OCI-LY1 (cell line): ENCODE measurements around the gene BTBD7.

ENCODE experiments used
- H2AFZ ChIP-seq: fragments of 200-600 bp; sonication (generic), shearing (Covaris generic); 2 replicates; pipeline ENCODE4 v1.6.0; 2014; ENCODE audit warnings: antibody characterized with exemption, mild to moderate bottlenecking, low read length
- H3F3A ChIP-seq: fragments of 200-600 bp; sonication (generic), shearing (Covaris generic); 2 replicates; pipeline ENCODE4 v1.6.0; 2014; ENCODE audit warnings: mild to moderate bottlenecking, antibody characterized with exemption, low read length, moderate library complexity; ENCODE audit not compliant: insufficient read depth
- H3K27ac ChIP-seq: fragments of 200-600 bp; sonication (generic); 2 replicates; pipeline ENCODE4 v1.5.1; 2014; ENCODE audit warnings: low read length, mixed run types, mild to moderate bottlenecking, low read depth; ENCODE audit not compliant: poor library complexity, severe bottlenecking
- H3K27me3 ChIP-seq: fragments of 200-600 bp; sonication (generic); 2 replicates; pipeline ENCODE4 v1.6.0; 2014; ENCODE audit warnings: antibody characterized with exemption, mild to moderate bottlenecking, low read length, moderate library complexity; ENCODE audit not compliant: insufficient read depth
- H3K36me3 ChIP-seq: fragments of 200-600 bp; sonication (generic); 2 replicates; pipeline ENCODE4 v1.6.1; 2014; ENCODE audit warnings: mild to moderate bottlenecking, antibody characterized with exemption, low read length, moderate library complexity, mixed read lengths; ENCODE audit not compliant: insufficient read depth
- H3K4me1 ChIP-seq: fragments of 200-600 bp; sonication (generic); 2 replicates; pipeline ENCODE4 v1.5.1; 2014; ENCODE audit warnings: mild to moderate bottlenecking, low read length, moderate library complexity; ENCODE audit not compliant: insufficient read depth, severe bottlenecking
- H3K4me2 ChIP-seq: fragments of 200-600 bp; sonication (generic), shearing (Covaris generic); 2 replicates; pipeline ENCODE4 v1.6.1; 2014; ENCODE audit warnings: low read length
- H3K4me3 ChIP-seq: fragments of 200-600 bp; sonication (generic); 2 replicates; pipeline ENCODE4 v1.5.1; 2014; ENCODE audit warnings: low read length, low read depth, mild to moderate bottlenecking, mixed read lengths; ENCODE audit not compliant: poor library complexity, severe bottlenecking
- H3K79me2 ChIP-seq: fragments of 200-600 bp; shearing (Covaris generic); 2 replicates; pipeline ENCODE4 v1.6.1; 2016; ENCODE audit warnings: mixed run types, low read length, mixed read lengths; ENCODE audit not compliant: insufficient read depth
- H3K9ac ChIP-seq: fragments of 200-600 bp; sonication (generic), shearing (Covaris generic); 2 replicates; pipeline ENCODE4 v1.6.1; 2014; ENCODE audit warnings: mild to moderate bottlenecking, low read length, mixed read lengths
- H3K9me2 ChIP-seq: fragments of 200-600 bp; sonication (generic), shearing (Covaris generic); 2 replicates; pipeline ENCODE4 v1.6.1; 2014; ENCODE audit warnings: low read depth, mild to moderate bottlenecking, low read length, mixed read lengths
- H3K9me3 ChIP-seq: fragments of 200-600 bp; shearing (Covaris generic); 2 replicates; pipeline ENCODE4 v1.6.1; 2014; ENCODE audit warnings: low read length, mixed read lengths
- H4K20me1 ChIP-seq: fragments of 200-600 bp; sonication (generic), shearing (Covaris generic); 2 replicates; pipeline ENCODE4 v1.6.0; 2016; ENCODE audit warnings: mild to moderate bottlenecking, low read length; ENCODE audit not compliant: insufficient read depth
- EZH2 ChIP-seq: fragments of 200-600 bp; sonication (generic), shearing (Covaris generic); IDR thresholded peaks from 2 replicates; pipeline ENCODE4 v1.8.0; 2017; ENCODE audit warnings: borderline replicate concordance, mixed run types, mild to moderate bottlenecking, antibody characterized with exemption, low read length, moderate library complexity, mixed read lengths
- TF ChIP-seq, protein P1 (sequence below): fragments of 200-600 bp; sonication (generic), shearing (Covaris generic); IDR thresholded peaks from 2 replicates; pipeline ENCODE4 v1.5.1; 2017; ENCODE audit warnings: mild to moderate bottlenecking, antibody characterized with exemption, low read length, moderate library complexity, mixed read lengths

BTBD7 gene

DNA sequence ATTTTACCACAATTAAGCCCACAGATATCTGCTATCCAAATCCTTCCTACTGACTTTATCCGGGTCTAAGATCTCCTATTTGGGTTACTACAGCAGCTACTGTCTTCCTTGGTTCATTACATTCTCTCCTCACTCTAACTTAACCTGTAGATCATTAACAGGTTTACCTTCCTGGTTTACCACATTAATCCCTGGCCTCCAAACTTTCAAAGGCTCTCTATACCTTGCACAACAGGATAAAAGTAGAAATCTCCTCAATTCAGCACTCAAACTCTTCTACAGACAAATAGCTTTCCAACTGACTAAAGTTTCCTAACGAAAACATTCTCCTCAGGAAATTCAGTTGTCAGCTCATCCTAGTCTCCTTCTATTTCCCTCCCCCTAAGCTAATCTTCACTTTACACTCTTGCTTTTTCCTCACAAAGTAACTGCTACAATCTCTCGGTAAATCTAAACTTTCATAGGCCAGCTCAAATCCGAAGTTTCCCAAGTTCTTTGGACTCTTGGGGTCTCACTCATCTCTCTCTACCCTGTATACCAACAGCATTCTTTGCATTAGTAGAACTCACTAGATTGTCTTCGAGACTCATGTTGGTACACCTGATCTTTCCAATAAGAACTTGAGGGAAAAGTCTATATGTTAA, 2.7 kb downstream of the BTBD7 start:
- no peak for TF ChIP-seq EZH2
- TF ChIP-seq, protein P1, sequence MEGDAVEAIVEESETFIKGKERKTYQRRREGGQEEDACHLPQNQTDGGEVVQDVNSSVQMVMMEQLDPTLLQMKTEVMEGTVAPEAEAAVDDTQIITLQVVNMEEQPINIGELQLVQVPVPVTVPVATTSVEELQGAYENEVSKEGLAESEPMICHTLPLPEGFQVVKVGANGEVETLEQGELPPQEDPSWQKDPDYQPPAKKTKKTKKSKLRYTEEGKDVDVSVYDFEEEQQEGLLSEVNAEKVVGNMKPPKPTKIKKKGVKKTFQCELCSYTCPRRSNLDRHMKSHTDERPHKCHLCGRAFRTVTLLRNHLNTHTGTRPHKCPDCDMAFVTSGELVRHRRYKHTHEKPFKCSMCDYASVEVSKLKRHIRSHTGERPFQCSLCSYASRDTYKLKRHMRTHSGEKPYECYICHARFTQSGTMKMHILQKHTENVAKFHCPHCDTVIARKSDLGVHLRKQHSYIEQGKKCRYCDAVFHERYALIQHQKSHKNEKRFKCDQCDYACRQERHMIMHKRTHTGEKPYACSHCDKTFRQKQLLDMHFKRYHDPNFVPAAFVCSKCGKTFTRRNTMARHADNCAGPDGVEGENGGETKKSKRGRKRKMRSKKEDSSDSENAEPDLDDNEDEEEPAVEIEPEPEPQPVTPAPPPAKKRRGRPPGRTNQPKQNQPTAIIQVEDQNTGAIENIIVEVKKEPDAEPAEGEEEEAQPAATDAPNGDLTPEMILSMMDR: no peak
- H3K4me3 ChIP-seq: no peak overlapping the region
- peaks cover 71% of the 10 kb centered on the region for H3K79me2 ChIP-seq
- no peaks in the 10 kb centered on the region for H3K9me3 ChIP-seq
- H3K27me3 ChIP-seq: no peaks in the 10 kb centered on the region
- H3K36me3 ChIP-seq: peaks cover 3% of the 10 kb centered on the region; the same call in 1 of the 2 replicates
- peaks cover 28% of the 10 kb centered on the region for H3K4me1 ChIP-seq
- H2AFZ ChIP-seq: no peak overlapping the region
- no peak overlapping the region for H3K27ac ChIP-seq
- H3K4me2 ChIP-seq: no peak overlapping the region
- H3K9me2 ChIP-seq: no peaks in the 10 kb centered on the region
- no peaks in the 10 kb centered on the region for H3F3A ChIP-seq
- H3K9ac ChIP-seq: no peak overlapping the region; the same call in 1 of the 2 replicates
- H4K20me1 ChIP-seq: no peaks in the 10 kb centered on the region

DNA sequence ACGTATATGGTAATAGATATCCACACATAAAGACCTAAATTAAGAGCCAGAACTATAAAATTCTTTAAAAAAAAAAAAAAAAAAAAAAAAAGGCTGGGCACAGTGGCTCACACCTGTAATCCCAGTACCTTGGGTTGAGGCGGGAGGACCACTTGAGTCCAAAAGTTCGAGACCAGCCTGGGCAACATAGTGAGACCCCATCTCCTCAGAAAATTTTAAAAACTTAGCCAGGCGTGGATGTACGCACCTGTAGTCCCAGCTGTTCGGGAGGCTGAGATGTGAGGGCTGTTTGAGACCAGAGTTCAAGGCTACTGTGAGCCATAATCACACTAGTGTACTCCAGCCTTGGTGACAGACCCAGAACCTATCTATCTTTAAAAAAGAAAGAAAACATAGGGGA, 4.3 kb downstream of the BTBD7 start:
- Histone ChIP-seq H3K9ac (no peak overlapping the region), H3K36me3 (peaks cover 8% of the 10 kb centered on the region), H4K20me1 (no peaks in the 10 kb centered on the region), H3F3A (no peaks in the 10 kb centered on the region), H3K79me2 (peaks cover 83% of the 10 kb centered on the region), H3K9me3 (no peaks in the 10 kb centered on the region), H3K9me2 (no peaks in the 10 kb centered on the region), H3K4me1 (peaks cover 25% of the 10 kb centered on the region), H3K4me2 (no peak overlapping the region), H3K27me3 (no peaks in the 10 kb centered on the region), H3K27ac (no peak overlapping the region), H3K4me3 (no peak overlapping the region), H2AFZ (no peak overlapping the region)
- no peak for TF ChIP-seq EZH2
- TF ChIP-seq, protein P1: no peak

DNA sequence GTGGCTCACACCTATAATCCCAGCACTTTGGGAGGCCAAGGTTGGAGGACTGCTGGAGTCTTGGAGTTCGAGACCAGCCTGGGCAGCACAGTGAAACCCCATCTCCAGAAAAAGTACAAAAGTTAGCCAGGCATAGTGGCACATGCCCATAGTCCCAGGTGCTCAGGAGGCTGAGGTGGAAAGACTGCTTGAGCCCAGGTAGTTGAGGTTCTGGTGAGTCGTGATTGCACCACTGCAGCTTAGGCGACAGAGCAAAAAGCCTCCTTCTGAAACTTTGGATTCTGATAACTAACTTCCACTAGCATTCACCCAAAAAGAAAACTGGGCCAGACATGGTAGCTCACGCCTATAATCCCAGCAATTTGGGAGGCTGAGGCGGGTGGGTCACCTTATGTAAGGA, 6.6 kb downstream of the BTBD7 start:
- no peak overlapping the region for H3K4me3 ChIP-seq
- no peaks in the 10 kb centered on the region for H3K27me3 ChIP-seq
- H3K9me3 ChIP-seq: no peaks in the 10 kb centered on the region
- TF ChIP-seq, protein P1: no peak
- TF ChIP-seq EZH2: no peak
- no peak overlapping the region for H3K4me2 ChIP-seq
- no peaks in the 10 kb centered on the region for H3K9me2 ChIP-seq
- peaks cover 14% of the 10 kb centered on the region for H3K36me3 ChIP-seq
- no peak overlapping the region for H2AFZ ChIP-seq
- no peaks in the 10 kb centered on the region for H3F3A ChIP-seq
- H3K4me1 ChIP-seq: peaks cover 15% of the 10 kb centered on the region
- H4K20me1 ChIP-seq: no peaks in the 10 kb centered on the region
- peaks cover 94% of the 10 kb centered on the region for H3K79me2 ChIP-seq
- no peak overlapping the region for H3K27ac ChIP-seq
- H3K9ac ChIP-seq: no peak overlapping the region
